A673 (cell line): Measurements from ENCODE around the gene ITK.

Experiments used
- EZH2 ChIP-seq: fragments of 200-600 bp; sonication (generic); IDR thresholded peaks from 2 replicates; pipeline ENCODE4 v1.6.1; 2017; ENCODE audit warnings: borderline replicate concordance, low read depth, mild to moderate bottlenecking, mixed read lengths, antibody characterized with exemption, low read length; ENCODE audit not compliant: poor library complexity, severe bottlenecking
- TF ChIP-seq, protein P1 (sequence below): fragments of 300-800, 200-600 bp; sonication (generic); conservative IDR thresholded peaks from 2 replicates; pipeline ENCODE4 v1.5.1; 2017; ENCODE audit warnings: low read depth, mild to moderate bottlenecking, antibody characterized with exemption, low read length, moderate library complexity, mixed read lengths

DNA sequence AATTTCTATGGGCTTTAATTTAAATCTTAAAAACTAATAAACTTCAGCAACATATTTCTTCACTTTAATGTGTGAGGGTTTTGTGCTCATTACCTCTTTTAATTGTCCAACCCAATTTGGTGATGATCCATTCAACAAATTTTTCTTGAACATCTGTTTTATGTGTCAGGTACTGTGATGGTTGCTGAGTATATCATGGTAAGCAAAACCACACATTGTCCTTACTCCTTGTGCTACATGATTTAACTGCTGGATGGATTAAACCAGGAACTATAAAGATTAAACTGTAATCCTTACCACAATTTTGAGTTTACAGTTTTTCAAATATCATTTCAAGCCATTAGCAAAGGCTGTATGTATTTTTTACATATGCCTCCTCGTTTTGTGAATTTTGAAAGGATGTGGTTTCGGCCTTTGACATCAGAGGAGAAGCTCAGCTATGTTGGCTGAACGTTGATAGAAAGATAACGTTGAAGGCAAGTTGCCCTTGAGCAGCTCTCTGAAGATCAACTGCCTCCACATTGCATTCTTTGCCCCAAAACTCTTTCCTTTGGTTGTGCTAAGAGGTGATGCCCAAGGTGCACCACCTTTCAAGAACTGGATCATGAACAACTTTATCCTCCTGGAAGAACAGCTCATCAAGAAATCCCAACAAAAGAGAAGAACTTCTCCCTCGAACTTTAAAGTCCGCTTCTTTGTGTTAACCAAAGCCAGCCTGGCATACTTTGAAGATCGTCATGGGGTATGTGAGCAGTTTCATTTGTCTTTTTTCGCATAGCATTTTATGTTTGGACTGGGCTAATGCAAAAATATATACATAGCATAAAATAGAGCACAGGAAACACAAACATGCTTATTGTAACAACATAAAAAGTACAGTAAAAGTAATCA lies at the start of gene ITK:
- TF ChIP-seq, protein P1, sequence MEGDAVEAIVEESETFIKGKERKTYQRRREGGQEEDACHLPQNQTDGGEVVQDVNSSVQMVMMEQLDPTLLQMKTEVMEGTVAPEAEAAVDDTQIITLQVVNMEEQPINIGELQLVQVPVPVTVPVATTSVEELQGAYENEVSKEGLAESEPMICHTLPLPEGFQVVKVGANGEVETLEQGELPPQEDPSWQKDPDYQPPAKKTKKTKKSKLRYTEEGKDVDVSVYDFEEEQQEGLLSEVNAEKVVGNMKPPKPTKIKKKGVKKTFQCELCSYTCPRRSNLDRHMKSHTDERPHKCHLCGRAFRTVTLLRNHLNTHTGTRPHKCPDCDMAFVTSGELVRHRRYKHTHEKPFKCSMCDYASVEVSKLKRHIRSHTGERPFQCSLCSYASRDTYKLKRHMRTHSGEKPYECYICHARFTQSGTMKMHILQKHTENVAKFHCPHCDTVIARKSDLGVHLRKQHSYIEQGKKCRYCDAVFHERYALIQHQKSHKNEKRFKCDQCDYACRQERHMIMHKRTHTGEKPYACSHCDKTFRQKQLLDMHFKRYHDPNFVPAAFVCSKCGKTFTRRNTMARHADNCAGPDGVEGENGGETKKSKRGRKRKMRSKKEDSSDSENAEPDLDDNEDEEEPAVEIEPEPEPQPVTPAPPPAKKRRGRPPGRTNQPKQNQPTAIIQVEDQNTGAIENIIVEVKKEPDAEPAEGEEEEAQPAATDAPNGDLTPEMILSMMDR, result no peak
- no peak for TF ChIP-seq EZH2
